ENCODE measurements around the gene SHC1.

- TF ChIP-seq CTCF (IDR thresholded peaks at IDR 0.05) (no peak), EZH2 (IDR thresholded peaks at IDR 0.05; ENCODE audit: borderline replicate concordance, insufficient read depth, low read depth, low read length, poor library complexity, severe bottlenecking) (no peak)
Measured at GRCh38 chr1:155011004-155011416, 40.5 kb upstream of the SHC1 start.

Data from B cell (primary cell).